HTERT RPE-1 (cell line): Measurements from ENCODE around the gene TNFRSF6B.
"Not testable (repeated sequence)": the region's sequence is repeated elsewhere in the genome, so short reads cannot be mapped to it uniquely, and the experiment has no call there.

Experiments used
- in situ Hi-C: fragments of 300-500 bp; cut with MboI; formaldehyde crosslinking; loops from 4 replicates; pipeline ENCODE4 v1.14.3; 2020; ENCODE audit warnings: low sequenced_read_pairs

Gene TNFRSF6B

DNA sequence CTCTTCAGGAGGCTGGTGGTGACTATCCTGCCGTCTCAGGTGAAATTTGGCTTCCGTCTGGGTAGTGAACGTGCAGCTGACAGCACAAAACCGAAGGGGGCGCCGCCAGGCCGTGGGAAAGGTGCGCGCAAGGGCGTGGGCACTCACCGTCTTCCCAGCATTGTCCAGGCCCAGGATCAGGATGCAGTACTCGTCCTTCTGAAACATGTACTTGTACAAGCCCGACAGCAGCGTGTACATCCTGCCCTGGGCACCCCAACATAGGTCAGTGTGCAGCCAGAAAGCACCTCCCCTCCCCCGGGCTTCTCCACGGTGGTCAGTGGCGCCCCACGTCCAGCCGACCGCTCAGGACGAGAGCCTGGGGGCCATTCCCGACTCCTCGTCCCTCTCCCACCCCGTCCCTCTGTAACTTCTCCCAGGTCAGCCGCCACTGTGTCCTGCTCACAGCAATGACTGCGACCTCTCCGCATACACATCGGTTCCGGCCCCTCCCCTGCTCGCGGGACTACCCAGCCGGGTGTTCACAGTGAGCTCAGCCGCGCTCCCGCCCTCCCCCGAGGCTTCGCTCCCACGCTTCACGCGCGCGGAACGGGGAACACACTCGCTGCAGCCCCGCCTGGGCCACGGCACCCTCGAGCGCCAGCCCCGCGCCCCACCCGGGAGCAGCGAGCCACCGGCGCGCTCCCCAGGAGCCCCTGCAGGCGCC is 10.6 kb downstream of the TNFRSF6B start:
- in situ Hi-C loops, result no loop called here

- in situ Hi-C loops, result no loop called here
Observed at GRCh38 chr20:63707558-63708300, 11.3 kb downstream of the TNFRSF6B start, which contains the start of the genes ARFRP1 and ZGPAT. Gene ARFRP1, minus strand, starts transcription at chr20:63707976. Its CDS starts 885 bp downstream, at chr20:63707091. Gene ZGPAT, plus strand, starts transcription at chr20:63708039. Its CDS starts 542 bp downstream, at chr20:63708581.

GRCh38 chr20:63708301-63709148 is 12.1 kb downstream of the TNFRSF6B start:
- in situ Hi-C loops, result no loop called here

GRCh38 chr20:63709149-63709527 is 12.7 kb downstream of the TNFRSF6B start:
- in situ Hi-C loops, result no loop called here

- in situ Hi-C loops, result no loop called here
Observed at GRCh38 chr20:63711085-63711645, 14.7 kb downstream of the TNFRSF6B start.

DNA sequence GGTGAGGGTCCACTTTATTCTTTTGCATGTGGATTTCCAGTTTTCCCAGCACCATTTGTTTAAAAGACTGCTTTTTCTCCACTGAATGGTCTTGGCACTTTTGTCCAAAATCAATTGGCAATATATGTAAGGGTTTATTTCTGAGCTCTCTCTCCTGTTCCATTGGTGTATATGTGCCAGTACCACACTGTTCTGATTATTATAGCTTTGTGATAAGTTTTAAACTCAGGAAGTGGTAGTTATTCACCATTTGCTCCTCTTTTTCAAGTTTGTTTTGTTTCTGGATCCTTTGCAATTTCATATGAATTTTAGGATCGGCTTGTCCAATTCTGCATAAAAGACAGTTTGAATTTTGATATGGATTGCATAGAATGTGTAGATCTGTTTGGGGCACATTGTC is 15.7 kb downstream of the TNFRSF6B start:
- in situ Hi-C loops, result no loop called here

DNA sequence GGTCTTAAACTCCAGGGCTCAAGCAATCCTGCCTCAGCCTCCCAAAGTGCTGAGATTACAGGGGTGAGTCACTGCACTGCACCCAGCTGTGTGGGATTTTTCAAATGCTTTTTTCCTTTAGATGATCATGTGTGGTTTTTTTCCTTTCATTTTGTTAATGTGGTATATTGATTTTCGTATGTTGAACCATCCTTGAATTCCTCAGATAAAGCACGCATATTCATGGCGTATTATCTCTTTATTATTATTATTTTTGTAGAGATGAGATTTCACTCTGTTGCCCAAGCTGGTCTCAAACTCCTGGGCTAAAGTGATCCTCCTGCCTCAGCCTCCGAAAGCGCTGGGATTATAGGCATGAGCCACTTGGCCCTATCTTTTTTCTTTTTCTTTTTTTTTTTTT is 18.4 kb downstream of the TNFRSF6B start:
- in situ Hi-C loops, result no loop called here

- in situ Hi-C loops, result no loop called here
Observed at GRCh38 chr20:63718996-63719395, 22.5 kb downstream of the TNFRSF6B start.

DNA sequence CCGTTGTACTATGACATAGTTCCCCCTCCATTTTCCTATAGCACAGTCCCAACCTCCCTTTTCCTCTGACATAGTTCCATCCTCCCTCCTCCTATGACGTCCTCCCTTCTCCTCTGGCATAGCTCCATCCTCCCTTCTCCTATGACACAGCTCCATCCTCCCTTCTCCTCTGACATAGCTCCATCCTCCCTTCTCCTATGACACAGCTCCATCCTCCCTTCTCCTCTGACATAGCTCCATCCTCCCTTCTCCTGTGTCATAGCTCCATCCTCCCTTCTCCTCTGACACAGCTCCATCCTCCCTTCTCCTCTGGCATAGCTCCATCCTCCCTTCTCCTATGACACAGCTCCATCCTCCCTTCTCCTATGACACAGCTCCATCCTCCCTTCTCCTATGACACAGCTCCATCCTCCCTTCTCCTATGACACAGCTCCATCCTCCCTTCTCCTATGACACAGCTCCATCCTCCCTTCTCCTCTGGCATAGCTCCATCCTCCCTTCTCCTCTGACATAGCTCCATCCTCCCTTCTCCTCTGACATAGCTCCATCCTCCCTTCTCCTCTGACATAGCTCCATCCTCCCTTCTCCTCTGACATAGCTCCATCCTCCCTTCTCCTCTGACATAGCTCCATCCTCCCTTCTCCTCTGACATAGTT is 26.6 kb downstream of the TNFRSF6B start:
- in situ Hi-C loops, result not testable (repeated sequence)

DNA sequence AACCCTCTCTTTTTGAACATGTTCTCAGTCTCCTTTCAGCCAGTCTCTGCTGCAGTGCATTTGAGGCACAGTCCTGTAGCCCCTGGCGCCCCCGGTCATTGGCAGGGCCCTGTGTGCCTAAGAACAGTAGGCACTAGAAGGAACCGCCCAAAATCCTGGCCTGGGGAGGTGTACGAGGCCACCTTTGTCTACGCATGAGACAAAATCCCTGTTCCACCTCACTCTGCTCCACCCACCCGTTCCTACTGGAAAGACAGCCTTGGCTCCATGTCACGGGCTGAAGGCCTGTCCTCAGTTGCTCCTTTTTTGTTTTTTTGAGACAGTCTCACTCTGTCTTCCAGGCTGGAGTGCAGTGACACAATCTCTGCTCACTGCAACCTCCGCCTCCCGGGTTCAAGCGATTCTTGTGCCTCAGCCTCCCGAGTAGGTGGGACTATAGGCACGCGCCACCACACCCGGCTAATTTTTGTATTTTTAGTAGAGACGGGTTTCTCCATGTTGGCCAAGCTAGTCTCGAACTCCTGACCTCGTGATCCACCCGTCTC is 33.8 kb downstream of the TNFRSF6B start:
- in situ Hi-C loops, result not testable (repeated sequence)

DNA sequence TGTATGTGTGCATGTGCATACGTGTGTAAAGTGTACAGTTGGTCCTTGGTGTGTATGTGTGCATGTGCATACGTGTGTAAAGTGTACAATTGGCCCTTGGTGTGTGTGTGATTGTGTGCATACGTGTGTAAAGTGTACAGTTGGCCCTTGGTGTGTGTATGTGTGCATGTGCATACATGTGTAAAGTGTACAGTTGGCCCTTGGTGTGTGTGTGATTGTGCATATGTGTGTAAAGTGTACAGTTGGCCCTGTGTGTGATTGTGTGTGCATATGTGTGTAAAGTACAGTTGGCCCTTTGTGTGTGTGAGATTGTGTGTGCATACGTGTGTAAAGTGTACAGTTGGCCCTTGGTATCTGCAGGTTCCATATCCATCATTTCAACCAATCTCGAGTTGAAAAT is 35.0 kb downstream of the TNFRSF6B start:
- in situ Hi-C loops, result no loop called here

DNA sequence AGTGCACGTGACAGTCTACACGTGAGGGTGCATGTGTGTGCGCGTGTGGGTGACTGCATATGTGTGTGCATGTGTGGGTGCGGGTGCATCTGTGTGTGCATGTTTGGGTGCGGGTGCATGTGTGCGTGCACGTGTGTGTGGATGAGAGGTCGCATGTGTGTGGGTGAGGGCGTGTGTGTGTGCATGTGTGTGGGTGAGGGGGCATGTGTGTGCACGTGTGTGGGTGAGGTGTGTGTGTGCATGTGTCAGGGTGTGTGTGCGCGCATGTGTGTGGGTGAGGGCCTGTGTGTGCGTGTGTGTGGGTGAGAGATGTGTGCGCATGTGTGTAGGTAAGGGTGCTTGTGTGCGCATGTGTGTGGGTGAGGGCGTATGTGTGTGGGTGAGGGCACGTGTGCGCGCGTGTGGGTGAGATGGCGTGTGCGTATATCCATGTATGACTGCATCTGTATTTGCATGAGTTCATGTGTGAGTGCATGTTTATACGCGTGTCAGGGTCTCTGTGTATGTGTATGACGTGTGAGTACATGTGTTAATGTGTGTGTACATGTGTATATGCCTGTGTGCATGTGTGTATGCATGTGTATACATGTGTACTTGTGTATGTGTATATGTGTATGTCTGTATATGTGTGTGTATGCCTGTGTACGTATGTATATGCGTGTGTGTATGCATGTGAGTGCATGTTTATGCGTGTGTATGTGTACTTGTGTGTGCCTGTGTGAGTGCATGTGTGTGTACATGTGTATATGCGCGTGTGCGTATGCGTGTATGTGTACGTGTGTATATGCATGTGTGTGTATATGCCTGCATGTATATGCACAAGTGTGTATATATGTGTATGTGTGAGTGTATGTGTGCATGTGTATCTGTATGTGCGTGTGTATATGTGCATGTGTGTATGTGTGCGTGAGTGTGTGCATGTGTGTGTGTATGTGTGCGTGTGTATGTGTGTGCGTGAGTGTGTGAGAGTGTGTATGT is 36.0 kb downstream of the TNFRSF6B start:
- in situ Hi-C loops, result no loop called here

- in situ Hi-C loops, result no loop called here
Observed at GRCh38 chr20:63733117-63733516, 36.7 kb downstream of the TNFRSF6B start.

DNA sequence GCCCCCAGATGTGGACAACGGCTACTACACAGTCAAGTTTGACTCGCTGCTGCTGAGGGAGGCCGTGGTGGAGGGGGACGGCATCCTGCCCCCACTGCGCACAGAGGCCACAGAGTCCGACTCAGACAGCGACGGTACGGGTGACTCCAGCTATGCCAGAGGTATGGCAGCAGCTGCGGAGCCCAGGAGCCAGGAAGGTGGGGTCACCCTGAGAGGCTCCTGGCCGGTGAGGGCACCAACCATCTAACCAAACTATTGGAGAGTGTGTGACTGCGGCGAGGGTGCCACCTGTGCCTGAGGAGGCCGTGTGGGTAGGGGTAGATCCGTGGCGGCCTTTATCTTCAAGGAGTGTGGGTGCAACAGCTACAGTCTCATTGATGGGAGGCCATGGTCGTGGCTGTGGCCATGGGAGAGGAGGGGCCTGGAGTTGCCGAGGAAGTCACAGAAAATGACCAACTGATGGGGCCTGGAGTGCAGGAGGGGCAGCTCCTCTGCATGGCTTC is 37.2 kb downstream of the TNFRSF6B start:
- in situ Hi-C loops, result no loop called here

- in situ Hi-C loops, result no loop called here
Observed at GRCh38 chr20:63734111-63734945, 37.9 kb downstream of the TNFRSF6B start.

GRCh38 chr20:63734946-63735858 is 38.8 kb downstream of the TNFRSF6B start:
- in situ Hi-C loops, result no loop called here
